HG03565 (cell line): ENCODE results near the gene B4GALNT4.
"Not testable (repeated sequence)": the region's sequence is repeated elsewhere in the genome, so short reads cannot be mapped to it uniquely, and the experiment has no call there.

Source experiments
- ATAC-seq: cut with Tn5 transposase; IDR thresholded peaks from one replicate; pipeline ENCODE4 v1.9.1; 2021; ENCODE audit warnings: mild to moderate bottlenecking, moderate library complexity; ENCODE audit not compliant: unreplicated experiment

Gene B4GALNT4

GRCh38 chr11:369336-370018, at the start of gene B4GALNT4:
TSS of gene B4GALNT4 (plus strand) at chr11:369499. CDS start at chr11:369804, 305 bp downstream.
- no peak for ATAC-seq

- ATAC-seq = not testable (repeated sequence)
These were observed 49.4 kb upstream of the B4GALNT4 start for GRCh38 chr11:319888-320273.

GRCh38 chr11:324156-324555, 45.1 kb upstream of the B4GALNT4 start:
- ATAC-seq = no peak

GRCh38 chr11:324593-325517, 44.4 kb upstream of the B4GALNT4 start:
- not testable (repeated sequence) for ATAC-seq

GRCh38 chr11:325796-326591, 43.3 kb upstream of the B4GALNT4 start:
- ATAC-seq = no peak

- no peak for ATAC-seq
These were observed 42.8 kb upstream of the B4GALNT4 start for GRCh38 chr11:326592-326841.

GRCh38 chr11:326842-327580, 42.3 kb upstream of the B4GALNT4 start:
- ATAC-seq = no peak

- no peak for ATAC-seq
These were observed 41.7 kb upstream of the B4GALNT4 start for GRCh38 chr11:327581-327923.

- no peak for ATAC-seq
These were observed 41.3 kb upstream of the B4GALNT4 start for GRCh38 chr11:328012-328411.

- not testable (repeated sequence) for ATAC-seq
These were observed 40.7 kb upstream of the B4GALNT4 start for GRCh38 chr11:328516-329100.

GRCh38 chr11:329886-330253, 39.4 kb upstream of the B4GALNT4 start:
- no peak for ATAC-seq

- ATAC-seq = no peak
These were observed 39.0 kb upstream of the B4GALNT4 start for GRCh38 chr11:330307-330693.

GRCh38 chr11:330694-331357, 38.5 kb upstream of the B4GALNT4 start:
- no peak for ATAC-seq

- ATAC-seq = no peak
These were observed 37.8 kb upstream of the B4GALNT4 start for GRCh38 chr11:331358-332060.

GRCh38 chr11:332651-333480, 36.4 kb upstream of the B4GALNT4 start:
- ATAC-seq = no peak

GRCh38 chr11:333616-334263, 35.6 kb upstream of the B4GALNT4 start:
- ATAC-seq = not testable (repeated sequence)

- no peak for ATAC-seq
These were observed 34.9 kb upstream of the B4GALNT4 start for GRCh38 chr11:334264-334994.
